NCI-H1105 treated with DMSO at 0.1 percent for 48 hours (cell line): ENCODE measurements around the gene PSMC5.
"Not testable (repeated sequence)": the region's sequence is repeated elsewhere in the genome, so short reads cannot be mapped to it uniquely, and the experiment has no call there.

Experiments
- DNase-seq: peaks from one replicate; lab custom pipeline; 2025; lab: John Stamatoyannopoulos, UW

Gene PSMC5

DNA sequence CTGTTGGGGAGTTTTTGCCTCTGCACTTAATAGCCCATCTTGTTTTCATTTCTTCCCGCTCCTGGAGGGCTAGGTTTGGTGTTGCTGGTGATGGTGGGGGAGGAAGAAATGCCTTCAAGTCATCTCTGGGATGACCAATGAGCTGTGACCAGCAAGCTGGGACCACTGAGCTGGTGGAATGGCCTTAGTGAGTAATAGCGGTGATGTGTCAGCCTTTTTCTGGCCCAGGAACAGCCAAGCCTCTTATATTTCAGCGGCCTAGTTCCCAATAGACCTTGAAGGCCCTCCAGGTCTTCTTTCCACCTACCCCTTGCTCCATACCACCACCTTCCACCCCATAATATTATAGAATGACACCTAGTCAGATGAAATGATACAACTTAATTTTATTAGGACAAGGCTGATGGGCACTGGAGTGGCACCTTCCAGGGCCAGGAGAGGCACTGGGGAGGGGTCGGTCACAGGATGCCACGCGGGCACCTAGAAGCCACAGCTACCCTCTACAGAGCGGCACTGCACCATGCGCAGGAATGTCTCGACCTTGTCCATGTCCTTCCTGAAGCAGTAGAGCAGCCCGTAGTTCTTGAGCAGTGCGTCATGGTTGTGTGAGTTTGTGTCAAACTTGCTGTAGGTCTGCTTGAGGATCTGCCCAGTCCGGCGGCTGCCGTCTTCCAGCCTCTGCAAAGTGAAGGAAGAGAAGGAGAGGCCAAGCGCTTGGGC is 44.6 kb downstream of the PSMC5 start:
- DNase-seq = not testable (repeated sequence)

GRCh38 chr17:63873577-63873976 is 46.3 kb downstream of the PSMC5 start, which contains the start of gene CSH2:
Gene CSH2 (minus strand): TSS chr17:63873677. CDS start chr17:63873614, 63 bp downstream.
- DNase-seq = not testable (repeated sequence)

DNA sequence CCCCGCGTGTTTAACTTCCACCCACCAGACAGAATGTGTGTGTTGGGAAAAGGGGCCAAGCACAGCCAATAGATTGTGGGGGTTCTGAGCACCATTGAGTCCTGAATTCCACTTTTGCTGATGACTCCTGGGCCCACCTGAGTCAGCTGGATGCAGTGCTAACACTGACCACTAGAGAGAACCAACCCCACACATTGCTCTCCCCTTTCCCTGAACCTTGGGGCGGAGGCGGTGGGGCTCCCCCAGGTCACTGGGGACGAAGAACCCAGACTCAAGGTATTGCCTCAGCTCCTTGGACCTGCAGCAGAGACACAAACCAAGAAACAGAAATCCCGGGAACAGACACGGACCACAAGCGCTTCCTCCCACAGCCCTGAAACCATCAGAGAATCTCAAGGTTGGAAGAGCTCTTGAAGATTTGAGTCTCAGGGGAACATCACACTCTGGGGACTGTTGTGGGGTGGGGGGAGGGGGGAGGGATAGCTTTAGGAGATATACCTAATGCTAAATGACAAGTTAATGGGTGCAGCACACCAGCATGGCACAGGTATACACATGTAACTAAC is 46.9 kb downstream of the PSMC5 start:
- not testable (repeated sequence) for DNase-seq

- not testable (repeated sequence) for DNase-seq
Observed at GRCh38 chr17:63874693-63875092, 47.5 kb downstream of the PSMC5 start.

DNA sequence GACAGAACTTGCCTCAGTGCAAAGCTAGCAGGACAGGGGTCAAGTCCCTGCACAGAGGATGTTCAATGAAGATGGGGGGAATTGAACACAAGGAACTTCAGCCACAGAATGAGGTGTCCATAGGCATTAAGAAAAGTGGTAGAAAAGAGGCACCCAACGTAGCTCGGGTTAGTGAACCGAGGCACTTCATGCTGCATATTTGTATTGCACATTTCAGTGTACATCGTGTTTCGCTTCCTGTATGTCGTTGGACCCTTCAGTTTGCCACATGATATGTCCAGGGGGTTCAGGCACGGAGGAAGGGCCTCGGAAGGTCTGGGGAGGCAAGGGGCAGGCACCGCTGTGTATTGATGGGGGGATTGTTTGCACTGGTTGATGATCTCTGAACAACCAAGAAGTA is 51.2 kb downstream of the PSMC5 start:
- DNase-seq = not testable (repeated sequence)

- DNase-seq = no peak
Observed at GRCh38 chr17:63880706-63881105, 53.5 kb downstream of the PSMC5 start.

DNA sequence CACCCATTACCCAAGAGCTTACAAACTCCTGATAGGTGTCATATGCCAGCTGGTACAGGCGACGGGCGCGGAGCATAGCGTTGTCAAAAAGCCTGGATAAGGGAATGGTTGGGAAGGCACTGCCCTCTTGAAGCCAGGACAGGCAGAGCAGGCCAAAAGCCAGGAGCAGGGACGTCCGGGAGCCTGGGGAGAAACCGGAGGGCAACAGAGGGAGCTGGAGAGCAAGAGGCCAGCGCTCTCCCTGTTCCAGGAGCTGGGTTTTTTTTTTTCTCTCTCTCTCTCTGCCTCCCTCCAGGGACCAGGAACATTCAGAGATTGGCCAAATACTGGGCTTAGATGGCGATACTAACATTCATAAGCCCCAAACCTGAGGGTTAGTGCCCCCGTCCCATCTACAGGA is 54.1 kb downstream of the PSMC5 start:
- DNase-seq = not testable (repeated sequence)
